Thoracic aorta endothelial cell (primary cell): ENCODE measurements around the gene DIO1. TPM values are rescaled to one million over a fixed set of nuclear protein-coding genes. Genes with fewer than 3 reads are reported as not detected.

Experiments
- total RNA-seq: library from RNA; depleted of rRNA; stranded (reverse); fragments of >200 nt; gene quantifications from 2 replicates; pipeline ENCODE4 v1.2.3, GENCODE V29; 2012

DIO1 gene
- total RNA-seq = not detected in 2 replicates

DNA sequence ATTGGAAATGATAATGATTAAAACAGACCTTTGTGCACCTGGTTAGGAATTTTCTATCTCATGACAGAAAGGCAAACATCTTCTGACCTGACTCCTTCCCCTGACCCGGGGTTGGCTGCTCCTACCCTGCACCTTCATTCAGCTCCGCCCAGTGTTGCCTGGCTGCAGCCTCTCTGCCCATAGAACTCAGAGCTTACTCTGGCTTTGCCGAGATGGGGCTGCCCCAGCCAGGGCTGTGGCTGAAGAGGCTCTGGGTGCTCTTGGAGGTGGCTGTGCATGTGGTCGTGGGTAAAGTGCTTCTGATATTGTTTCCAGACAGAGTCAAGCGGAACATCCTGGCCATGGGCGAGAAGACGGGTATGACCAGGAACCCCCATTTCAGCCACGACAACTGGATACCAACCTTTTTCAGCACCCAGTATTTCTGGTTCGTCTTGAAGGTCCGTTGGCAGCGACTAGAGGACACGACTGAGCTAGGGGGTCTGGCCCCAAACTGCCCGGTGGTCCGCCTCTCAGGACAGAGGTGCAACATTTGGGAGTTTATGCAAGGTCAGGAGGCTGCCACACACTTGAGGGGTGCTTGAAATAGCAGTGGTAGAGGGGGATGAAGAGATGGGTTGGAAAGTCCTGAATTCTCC, at the start of gene DIO1:
TSS of gene DIO1 (plus strand) at position 189 of the 638 bp plus-strand sequence. CDS start at position 213, 24 bp downstream.

DNA sequence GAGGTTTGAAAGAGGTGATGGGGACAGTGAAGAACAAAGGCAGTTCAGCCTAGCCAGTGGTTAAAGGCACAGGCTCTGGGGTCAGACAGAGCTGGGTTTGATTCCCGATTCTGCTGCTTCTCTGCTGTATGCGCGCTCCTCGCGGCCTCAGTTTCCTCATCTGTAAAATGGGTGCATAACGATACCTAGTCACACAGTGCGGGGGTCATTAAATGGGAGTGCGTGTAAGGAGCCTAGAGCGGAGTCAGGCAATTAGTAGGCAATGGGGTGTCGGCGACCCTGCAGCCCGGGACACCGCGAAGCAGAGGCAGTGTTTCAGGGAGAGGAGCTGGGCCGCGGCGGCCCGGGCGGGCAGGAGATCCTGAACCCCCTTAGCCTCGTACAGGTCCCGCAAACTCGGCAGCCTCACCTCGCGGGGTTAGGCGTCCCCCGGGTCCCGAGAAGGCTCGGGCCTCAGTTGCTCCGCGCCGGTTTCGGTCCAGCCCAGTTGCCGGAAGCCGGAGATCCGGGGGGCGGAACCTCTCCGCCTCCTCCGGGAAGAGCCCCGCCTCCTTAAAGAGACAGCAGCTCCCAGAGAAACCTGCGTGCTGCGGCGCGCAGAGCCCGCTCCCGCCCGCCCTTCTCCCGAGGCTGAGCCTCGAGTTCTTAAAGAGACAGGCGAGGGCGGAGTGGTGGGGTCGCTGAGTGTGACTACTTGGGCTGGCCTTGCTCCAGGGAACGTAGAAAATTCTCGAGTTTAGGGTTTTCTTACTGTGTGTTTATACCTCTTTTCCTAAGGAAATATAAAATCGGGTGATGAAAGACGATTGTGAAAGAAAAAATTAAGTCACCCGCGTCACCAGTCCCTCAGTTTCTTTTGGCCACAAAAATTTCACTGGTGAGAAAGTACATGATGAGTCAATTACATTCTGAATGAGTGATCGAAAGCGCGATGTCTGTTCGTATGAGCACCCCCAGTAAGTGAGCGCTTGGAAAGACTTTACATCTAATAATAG, 4.4 kb upstream of the DIO1 start, which contains the start of gene YIPF1:
TSS of gene YIPF1 (minus strand) at position 494 of the 995 bp plus-strand sequence. CDS start 860 bp downstream, outside the sequence.

DNA sequence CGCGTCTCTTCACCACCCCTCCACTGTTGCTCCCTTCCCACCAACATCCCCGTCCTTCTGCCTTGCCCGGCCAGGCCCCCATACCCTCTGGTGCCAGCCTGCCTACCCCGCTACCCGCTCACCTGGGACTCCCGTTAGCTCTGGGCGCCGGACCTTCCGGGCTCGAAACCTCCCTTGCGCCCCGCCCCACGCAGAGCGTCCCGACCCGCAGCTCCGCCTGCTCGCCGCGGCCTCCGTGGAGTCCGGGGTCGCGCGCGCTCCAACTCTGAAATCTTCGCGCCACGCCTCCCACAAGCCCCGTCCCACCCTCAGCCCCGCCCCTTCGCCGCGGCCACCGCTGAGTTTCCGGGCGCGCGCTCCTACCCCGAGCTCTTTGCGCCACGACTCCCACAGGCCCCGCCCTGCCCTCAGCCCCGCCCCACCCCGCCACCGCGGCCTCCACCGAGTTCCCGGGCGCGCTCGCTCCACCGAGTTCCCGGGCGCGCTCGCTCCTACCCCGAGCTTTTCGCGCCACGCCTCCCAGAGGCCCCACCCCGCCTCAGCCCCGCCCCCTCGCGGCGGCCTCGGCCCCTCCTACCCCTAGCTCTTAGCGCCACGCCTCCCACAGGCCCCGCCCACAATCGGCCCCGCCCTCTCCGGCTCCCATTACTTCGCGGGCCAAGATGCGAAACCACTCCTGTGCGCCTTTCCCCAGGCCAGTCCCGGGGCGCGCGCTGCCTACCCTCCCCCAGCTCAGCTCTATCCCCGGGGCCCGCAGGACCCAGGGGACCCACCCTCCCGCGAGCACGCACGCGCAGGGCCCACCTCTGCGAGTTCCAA, 51.7 kb downstream of the DIO1 start, which contains the start of gene IFT25:
TSS of gene IFT25 (minus strand) at position 267 of the 819 bp plus-strand sequence. CDS start 5,617 bp downstream, outside the sequence.

DNA sequence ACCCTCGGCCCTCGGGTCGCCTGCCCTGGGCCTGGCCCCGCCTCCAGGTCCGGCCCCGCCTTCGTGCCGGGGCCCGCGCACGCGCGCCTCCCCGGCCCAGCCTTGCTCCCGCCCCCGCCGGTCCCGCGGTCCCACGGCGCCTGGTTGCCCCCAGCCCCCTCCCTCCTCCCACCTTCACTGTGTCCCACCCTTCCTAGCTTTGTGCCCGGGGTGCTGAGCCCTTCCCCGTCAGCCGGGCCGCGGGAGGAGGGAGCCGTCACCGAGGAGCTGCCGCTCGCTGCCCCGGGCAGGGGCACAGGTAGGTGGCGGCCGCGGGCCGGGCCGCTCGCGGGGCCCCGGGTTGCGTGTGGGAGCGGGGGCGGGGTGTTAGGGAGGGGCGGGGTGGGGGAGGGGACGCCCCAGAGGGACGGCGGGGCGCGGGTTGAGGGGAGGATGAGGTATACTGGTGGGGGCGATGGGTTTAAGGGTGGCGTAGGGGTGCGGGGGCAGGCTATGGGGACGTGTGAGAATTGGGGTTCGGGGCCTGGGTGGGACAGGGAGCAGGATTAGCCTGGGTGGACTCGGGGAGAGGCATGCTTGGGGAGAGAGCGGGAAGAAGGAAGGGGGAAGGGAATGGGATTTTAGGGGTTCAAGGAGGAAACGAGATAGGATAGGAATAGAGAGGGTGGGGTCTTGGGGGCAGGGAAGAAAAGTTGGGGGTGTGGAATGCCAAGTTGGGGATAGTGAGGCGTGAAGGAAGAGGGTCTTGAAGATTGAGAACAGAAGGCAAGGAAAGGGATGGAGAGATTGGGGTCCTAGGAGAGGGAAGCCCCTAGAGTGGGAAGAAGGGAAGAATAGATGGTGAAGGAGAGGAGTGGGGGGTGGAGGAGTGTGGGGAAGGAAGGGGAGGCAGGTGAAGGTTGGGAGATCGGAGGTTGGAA, 52.5 kb downstream of the DIO1 start, which contains the start of gene LRRC42:
TSS of gene LRRC42 (plus strand) at position 99 of the 920 bp plus-strand sequence. CDS start 5,650 bp downstream, outside the sequence.

Other genes starting within 250 kb of the DIO1 start
- not detected in 2 replicates for gene GLIS1, start 155.0 kb upstream of the DIO1 start, total RNA-seq
- gene NDC1, start 55.9 kb upstream of the DIO1 start, total RNA-seq = 53.6 and 75.5 TPM in 2 replicates
- gene YIPF1, start 4.4 kb upstream of the DIO1 start, total RNA-seq = 17.1 and 23.8 TPM in 2 replicates
- 33.0 and 35.2 TPM in 2 replicates for gene IFT25, start 51.5 kb downstream of the DIO1 start, total RNA-seq
- gene LRRC42, start 52.2 kb downstream of the DIO1 start, total RNA-seq = 26.7 and 29.2 TPM in 2 replicates
- not detected in 2 replicates for gene LDLRAD1, start 124.0 kb downstream of the DIO1 start, total RNA-seq
- 149 and 191 TPM in 2 replicates for gene TMEM59, start 159.0 kb downstream of the DIO1 start, total RNA-seq
- 3.2 and 4.0 TPM in 2 replicates for gene TCEANC2, start 159.4 kb downstream of the DIO1 start, total RNA-seq